ENCODE data around the gene KCTD5.

KCTD5 gene

DNA sequence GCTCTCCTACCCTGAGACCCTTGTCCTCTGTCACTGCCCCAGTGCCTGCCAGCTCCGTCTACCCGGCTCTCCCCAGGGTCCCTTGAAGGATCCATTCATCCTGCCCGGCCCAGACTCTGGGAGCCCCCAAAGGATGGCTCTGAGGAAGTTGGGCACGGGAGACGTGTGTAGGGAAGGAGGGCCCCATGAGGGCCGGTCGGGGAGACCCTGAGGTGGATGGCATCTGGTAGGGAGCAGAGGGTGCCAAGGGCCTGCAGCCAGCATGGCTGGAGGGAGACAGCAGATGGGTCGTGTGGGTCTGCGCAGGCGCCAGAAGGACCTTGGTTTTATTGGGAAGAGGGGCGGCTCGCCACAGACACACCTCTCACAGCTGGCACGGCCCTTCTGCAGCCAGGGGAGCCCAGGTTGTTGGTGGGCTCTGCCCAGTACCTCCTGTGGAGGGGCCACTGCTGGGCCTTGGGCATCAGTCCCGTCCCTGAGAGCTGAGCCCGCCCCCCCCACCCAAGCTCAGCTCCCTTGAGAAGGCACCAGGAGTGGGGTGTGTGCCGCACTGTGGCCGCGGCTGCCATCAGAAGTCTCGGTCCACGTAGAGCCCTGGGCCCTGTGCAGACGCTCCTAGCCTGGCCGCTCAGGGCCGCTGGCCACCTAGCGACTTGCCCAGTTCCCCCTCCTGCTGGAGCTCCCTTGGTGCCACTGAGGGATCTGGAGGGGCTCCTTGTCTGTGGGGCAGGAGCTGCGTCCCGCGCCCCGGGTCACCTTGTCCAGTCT, 16.0 kb downstream of the KCTD5 start:
- no peak for DNase-seq

DNA sequence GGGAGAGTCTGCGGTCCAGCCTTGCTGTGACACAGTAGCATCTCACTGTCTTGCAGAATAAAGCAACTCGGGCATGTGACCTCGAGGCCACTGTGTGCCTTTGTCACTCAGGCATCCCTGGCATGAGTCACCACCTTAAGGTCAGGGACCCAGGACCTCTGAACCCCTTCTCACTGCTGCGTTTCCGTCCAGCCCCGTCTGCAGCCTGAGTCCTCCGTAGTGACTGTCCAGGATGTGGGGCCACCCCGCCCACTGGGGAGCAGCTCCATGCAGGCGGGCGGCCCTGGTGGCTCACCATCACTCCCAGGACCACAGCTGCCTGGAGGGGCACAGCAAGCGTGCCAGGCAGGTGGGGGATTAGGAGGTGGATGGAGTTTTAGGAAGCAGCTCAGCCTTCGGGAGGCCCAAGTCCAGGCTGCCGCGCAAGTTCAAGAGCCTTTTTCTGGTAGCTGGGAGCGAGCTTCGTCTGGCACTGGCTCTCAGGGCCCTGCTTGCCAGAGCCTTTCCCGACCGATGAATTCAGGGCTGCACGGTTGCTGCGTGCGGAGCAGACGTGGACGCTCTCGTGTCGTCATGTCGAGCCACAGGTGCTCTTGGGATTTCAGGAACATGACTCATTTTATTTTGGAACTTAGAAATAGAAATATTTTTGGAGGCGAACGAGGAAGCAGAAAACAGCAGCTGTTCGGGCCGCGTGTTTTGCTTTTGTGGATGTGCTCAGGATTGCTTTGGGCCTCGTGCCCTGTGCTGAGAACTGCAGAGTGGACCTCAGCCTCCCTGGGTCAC, 16.8 kb downstream of the KCTD5 start:
- DNase-seq, result no peak

DNA sequence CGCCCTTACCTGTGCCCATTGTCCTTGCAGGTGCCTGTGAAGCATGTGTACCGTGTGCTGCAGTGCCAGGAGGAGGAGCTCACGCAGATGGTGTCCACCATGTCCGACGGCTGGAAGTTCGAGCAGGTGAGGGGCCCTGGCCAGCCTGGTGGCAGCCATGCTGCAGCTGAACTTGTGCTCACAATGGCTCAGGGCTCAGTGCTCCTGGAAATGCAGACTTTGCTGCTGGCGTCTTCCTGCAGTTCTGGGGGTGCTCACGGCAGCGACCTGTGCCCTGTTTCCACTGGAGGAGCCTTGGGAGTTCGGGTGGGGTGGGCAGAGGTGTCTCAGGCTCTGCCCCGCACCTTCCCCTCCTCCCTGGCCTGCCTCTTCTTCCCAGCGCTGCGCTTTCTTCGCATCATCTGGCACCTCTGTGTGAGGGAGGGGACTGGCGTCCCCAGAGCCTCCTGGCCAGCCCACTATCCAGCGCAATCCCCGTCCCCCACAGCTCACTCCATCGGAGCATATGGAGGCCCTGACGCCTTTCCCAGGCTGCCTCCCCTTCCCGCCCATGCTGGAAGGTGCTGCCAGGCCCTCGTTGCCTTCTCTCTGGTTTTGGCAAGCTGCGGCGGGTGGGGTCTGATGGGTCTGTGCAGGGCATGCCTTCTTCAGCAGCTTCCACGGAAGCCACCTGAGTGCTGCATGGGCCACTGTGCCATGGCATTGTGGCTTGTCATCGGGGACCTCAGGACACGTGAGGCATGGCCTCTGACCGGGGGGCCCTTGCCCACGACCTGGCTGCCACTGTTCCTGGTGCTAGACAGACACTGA, 17.7 kb downstream of the KCTD5 start:
- DNase-seq, result no peak

DNA sequence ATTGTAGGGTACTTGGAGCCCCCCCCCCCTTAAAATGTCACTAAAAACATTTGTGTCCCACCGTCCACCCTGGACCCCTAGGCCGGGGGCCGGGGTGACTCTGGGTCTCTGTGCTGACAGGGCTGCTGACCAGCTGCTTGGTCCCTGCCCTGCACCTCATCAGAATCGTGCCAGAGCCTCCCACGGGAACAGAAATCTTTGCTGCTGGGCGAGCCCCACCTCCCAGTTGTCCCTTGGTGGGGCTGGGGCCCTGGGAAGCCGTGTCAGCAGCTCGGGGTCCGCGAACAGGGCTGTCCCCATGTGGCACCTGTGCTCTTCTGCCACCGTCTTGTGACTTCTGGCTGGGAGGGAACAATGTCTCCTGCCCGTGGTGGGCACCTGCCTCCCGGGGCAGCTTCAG, 18.5 kb downstream of the KCTD5 start:
- no peak for DNase-seq

DNA sequence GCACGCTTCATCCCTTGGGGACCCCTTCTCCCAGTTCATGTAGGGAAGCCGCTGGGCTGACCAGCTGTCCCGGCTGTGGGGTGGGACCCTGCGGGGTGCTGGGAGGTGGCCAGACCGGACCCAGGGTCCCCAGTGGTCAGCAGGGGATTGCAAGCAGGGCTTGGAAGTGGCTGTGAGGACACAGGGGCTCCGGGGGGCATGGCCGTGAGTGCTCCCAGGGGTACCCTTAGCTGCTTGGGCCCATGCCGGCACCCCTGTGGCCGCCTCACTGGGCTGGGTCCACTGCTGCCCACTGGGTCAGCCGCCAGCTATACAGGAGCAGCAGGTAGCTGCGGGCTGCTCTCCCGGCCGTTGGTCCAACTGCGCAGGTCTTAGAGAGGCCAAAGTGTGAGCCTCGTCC, 18.9 kb downstream of the KCTD5 start:
- DNase-seq, result no peak

DNA sequence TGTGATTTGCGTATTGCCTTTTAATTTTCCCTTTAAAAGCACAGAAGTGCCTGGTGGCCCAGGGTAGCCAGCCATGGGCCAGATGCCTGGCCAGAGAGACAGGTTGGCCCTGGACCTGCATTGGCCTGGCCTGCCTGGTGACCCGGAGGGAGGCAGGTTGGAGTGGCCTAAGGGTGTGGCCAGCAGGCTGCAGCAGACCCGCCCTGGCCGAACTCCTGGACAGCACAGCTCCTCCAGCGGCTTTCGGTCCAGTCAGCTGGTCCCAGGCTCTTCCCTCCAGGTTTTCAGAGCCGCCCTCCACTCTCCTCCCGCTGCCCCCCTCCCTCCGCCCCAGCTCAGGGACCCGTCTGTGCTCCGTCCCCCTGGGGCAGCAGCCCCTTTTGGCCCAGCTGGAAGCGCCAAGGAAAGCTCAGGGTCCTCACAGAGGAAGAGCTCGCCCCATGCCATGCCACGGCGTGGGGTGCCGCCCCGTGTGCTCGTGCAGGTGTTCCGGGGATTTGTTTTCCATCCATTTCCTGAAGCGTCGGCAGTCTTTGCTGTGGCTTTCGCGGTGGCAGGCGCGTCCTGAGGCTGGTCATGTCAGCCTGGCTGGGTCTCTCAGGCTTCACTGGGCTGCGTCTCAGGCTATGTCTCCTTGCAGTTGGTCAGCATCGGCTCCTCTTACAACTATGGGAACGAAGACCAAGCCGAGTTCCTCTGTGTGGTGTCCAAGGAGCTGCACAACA, 19.6 kb downstream of the KCTD5 start:
- no peak for DNase-seq

DNA sequence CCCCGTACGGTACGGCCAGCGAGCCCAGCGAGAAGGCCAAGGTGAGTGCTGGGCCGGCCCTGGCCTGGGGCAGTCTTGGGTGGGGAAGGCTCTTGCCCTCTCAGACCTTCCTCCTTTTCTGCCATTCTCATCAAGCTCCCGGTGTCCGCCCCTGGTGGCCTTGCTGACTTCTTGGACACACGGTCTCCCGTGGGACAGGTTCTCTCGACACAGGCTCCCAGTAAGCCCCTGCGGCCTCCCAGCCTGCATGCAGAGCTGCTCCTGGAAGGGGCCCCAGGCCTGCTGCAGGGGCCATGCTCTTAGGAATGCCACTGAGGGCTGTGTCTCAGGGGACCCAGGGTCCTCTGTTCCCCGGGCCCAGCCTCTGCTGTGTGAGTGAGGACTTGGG, 20.1 kb downstream of the KCTD5 start:
- no peak for DNase-seq

DNA sequence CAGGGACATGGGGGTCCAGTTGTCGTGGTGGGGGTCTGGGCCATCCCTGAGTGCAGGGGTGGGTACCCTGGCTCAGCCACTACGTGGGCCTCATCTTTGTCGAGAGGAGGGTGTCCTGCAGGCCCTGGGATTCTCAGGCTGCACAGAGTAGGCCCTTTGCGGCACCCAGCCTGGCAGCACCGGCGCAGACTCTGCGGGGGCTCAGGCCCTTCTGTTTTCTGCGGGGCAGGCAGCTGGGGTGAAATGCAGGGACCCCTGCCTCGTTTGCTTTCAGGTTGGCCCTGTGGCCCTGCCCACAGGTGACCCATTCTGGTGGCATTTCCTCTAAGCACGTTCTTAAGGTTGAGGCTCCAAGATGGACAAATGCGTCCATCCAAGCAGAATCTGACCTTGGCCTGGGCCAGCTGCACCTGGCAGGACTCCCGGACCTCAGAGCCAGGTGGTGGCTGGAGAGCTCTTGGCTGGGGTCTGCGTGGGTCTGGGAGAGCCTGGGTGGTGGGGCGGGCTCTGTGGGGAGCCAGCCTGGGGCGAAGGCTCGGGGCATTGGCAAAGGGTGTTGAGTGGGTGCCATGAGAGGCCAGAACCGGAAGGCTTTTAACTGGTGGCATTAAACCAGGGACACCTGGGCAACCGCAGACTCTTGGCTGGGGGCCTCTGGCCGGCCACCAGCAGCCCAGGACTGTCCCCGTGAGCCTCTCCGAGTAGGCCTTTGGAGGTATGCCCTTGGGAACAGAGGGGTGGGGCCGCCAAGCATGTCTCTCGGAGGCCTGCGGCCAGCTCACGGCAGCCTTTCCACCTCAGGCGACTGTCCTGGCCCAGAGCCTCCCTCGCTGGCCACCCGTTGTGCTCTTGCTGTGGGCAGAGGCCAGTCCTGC, 20.8 kb downstream of the KCTD5 start:
- no peak for DNase-seq

DNA sequence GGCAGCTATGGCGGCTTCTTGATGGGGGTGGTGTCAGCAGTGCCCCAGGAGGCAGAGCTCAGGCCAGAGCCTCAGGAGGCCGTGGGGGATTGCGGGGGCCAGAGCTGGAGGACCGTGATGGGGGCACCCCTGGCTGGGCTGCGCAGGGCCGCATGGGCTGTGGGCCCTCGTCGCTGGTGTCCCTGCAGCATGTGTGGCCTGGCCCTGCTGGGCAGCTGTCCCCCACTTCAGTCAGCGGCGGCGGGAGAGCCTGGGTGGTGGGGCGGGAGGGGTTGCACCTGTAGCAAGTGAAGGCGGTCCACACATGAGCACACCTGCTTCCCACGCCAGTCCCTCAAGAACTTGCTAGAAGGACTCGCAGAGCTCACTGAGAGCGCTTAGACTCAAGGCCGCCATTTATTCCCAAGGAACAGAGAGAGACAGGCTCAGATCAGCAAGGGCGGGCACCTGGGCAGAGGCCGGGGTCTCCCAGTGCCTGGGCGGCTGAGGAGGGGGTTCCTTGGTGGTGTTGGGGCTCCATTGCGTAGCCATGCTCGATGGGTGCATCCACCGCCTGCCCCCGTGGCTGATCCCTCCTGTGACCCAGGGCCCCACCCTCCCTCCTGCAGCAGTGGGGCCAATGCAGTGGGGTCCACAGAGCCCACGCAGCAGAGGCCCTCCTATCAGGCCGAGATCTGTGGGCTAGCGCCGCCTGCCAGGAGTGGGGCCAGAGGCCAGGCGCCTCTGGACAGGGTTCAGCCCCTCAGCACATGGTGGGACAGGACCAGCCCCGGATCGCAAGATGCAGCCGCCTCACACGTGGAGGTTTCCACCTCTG, 22.1 kb downstream of the KCTD5 start:
- no peak for DNase-seq

DNA sequence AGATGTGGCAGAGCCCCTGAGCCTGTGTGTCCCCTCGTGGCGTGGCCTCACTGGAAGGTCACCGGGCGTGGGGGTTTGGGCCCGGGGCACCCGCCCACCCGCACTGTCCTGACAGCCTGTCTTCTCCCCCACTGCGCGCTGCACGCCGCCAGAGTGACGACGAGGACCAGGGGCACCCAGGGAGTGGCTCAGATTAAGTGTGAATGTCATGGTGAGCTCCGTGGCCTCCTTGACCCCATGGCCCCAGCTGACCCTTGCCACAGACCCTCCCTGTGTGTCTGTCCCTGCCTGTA, 22.6 kb downstream of the KCTD5 start:
- DNase-seq, result no peak

DNA sequence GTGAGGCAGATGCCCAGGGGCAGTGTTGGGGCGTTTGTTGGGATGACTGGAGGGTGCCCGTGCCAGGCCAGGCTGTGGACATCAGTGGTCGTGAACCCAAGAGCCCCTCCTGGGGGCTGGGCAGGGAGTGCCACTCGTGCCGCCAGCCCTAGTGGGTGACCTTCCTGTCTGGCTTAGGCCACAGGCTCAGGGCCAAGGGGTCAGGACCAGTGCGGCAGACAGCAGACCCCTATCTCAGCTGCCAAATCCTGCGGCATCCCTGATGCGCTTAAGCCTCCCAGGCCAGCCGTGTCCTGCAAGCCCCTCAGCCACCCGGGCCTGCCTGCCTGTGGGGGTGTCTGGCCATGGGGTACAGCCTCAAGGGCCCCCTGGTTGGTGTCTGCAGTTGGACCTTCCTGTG, 23.0 kb downstream of the KCTD5 start:
- no peak for DNase-seq

DNA sequence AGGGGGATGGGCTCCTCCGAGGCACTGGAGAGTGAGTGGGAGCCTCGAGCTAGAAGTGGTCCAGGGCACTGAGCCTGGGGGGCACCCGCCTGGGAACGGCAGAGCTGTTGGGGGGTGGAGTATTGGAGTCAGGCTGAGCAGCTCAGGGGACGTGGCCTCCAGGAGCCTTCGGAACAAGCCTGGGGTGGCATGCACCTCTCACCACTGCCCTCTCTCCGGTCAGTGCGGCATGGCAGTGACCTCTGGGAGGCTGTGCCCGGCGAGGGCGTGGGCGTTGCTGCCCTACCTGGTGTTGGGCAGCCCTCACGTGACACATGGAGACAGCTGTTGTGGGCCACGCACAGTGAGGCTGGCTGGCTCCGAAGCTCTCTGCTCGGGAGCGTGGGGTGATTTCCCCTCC, 23.8 kb downstream of the KCTD5 start:
- DNase-seq, result no peak

DNA sequence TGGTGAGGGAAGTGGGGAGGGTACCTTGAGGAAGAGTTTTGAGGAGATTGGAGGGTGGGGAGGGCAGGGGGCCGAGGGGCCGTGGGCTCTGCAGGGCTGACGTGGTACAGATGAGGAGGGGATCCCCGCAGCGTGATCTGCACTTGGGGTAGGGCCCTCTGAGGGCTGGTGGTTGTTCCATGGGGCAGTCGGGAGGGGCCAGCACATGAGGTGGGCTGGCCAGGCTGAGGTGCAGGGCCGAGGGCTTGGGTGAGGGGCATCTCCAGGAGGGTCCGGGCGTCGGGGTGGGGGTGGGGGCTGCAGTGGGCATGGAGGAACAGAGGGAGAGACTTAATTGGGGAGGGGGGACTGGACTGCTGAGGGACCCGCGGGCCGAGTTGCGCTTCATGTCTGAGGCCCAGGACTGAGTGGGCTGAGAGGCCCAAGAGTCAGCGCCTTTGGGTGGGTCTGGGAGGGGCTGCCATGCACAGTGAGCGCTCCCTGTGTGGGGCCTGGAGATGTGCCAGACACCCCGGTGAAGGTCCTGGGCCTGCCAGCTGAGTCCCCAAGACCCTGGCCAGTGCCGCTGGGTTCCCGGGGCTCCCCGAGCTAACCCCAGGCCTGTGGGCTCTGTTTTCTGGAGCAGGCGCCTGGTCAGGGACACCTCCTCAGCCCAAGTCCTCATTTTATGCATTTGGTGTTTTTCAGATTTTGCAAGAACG, 24.4 kb downstream of the KCTD5 start:
- DNase-seq, result no peak

DNA sequence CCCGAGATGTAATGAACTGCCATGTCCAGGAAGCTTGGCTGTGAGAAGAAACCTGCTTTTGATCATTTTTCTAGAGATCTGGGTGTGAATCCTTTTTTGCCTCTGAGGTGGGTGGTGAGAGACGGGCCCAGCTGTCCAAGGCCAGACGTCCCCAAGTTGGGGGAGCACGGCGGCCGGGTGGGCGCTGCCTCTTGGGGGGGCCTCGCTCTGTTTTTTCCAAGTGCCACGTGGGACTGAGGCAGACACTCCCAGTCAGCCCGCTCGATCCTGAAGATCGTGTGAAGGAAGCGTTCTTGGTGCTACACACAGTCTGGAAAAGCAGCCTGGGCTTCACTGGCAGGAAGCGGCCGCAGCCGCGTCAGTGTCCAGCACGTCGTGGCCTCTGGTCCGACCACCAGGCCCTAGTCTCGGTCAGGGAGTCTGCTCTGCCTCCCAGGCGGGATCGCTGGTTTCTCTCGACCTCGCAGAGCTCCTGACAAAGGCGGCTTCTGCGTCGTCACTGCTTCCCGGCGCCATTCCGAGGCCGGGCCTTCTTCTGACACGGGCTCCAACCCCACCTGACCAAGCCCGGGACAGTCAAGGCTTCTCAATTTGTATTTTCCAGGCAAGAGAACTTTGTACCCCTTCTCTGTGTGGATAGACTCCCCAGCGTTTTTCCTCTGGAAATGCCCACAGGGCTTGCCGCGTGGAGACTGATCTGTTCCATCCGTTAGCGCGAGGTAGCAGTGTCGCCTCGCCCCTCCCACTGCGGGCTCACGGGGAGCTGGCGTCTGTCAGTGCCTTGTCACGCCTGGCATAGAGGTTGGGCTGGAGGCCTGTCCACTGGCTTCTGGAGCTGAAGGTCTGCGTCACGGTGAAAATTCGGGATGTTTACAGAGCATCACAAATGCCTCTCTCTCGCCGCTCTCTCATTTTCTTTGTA, 25.3 kb downstream of the KCTD5 start:
- no peak for DNase-seq

DNA sequence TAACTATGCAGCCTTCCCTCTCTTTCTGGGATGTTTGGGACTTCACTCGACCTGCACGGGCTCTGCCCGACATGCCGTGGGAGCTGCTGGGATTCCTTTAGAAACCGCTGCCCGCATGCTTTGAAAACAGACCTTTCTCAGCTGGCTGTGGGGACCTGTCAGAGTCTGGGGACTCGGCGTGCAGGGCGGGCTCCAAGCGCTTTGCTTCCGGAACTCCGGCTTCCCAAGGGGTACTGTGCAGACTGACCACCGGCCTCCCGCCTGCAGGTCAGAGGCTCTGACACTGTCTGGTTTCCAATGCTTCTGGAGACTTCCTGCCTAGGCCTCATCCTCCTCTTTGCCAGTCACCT, 25.9 kb downstream of the KCTD5 start:
- DNase-seq, result no peak

DNA sequence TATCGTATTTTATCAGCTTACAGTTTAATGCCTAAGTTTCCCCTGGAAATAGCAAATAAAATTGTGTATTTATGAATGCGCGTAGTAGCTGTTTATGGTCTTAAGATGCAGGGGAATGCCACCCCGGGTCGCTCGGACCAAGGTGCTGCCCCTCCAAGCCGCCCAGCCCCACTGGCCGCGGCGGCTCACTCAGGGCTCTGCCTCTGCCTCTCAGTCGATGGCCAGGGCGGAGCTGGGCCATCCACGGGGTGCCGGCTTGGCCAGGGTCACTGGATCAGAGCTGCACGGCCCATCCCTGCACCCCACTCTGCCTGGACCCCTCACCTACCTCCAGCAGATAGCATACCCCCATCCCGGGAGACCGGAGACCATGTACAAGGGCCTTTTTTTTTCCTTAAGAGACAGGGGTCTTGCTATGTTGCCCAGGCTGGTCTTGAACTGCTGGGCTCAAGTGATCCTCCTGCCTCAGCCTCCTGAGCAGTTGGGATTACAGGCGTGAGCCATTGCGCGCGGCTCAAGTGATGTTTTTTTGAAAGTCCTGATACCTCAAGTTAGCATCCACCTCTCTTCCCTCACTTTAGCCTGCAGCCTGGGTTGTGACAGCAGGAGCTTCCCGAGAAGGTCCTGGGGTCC, 26.7 kb downstream of the KCTD5 start:
- DNase-seq, result no peak

DNA sequence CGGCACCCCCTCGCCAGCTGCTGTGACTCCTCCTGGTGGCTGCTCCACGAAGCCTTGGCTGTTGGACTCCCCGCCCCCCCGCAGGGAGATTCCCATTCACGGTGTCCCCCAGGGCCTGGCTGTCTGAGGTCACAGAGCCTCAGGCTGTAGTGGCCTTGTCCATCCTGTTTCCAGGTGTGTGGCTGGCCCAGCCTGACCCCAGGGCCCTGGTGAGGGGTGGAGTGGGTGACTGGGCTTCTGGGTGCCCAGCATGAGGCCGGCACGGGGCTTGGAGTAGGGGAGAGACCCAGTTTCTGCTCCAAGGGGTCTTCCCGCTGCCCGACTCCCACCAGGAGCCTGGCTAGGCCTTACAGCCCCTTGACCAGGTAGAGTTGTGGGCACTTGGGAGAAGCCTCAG, 27.3 kb downstream of the KCTD5 start:
- no peak for DNase-seq

DNA sequence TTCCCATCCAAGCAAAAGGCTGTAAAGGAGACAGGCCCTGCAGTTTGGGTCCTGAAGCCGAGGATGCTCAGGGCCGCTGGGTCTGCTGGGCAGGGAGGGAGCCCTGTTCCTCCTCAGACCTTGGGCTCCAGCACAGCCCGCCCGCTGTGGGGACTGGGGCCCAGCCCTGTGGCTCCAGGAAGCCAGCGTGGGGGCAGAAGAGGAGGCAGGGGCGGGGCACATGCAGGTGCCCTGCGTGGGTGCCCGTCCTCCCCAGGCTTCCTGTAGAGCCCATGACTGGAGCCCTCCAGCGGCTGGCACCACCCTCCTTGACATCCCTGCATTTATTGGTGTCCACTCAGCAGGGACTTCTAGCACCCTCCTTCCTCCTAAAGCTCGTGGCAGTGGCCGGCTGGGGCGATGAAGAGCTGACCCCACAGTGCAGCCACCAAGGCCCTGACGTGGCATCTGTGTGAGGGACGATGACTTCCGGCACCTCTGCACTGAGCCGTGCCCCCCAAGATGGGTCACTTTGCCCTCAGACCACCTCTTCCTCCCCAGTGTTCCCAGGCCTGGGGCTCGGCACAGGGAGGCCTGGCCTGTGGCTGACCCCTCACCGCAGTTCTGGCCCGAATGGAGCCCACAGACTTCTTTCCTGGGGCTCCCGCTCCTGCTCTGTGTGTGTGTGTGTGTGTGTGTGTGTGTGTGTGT, 27.8 kb downstream of the KCTD5 start:
- no peak for DNase-seq
